Psoas muscle (tissue), 8 donors: ENCODE measurements around the gene DLG5. TPM values are rescaled to one million over a fixed set of nuclear protein-coding genes. Genes with fewer than 3 reads are reported as not detected.
"Not testable (repeated sequence)": the region's sequence is repeated elsewhere in the genome, so short reads cannot be mapped to it uniquely, and the experiment has no call there.

ENCODE experiments used
- ATAC-seq, 4 donors: fragments of 200-7000 bp; cut with Tn5 transposase; one replicate each; pipeline ENCODE4 v1.9.1; 2020; ENCODE audit warnings: moderate library complexity in 3 of 4, mild to moderate bottlenecking in 2 of 4
- DNase-seq, 2 donors: peaks; one replicate each; pipeline ENCODE4 v3.0.0-alpha.2; 2020
- H3K27ac ChIP-seq: fragments of 200-600 bp; one replicate; pipeline ENCODE4 v1.8.0; 2022
- H3K27me3 ChIP-seq, 3 donors: fragments of 200-600 bp in 1 of 3; one replicate each; pipeline versions ENCODE4 v1.6.1 to v1.8.0; 2013 to 2022; ENCODE audit warnings: low read length in 2 of 3, mild to moderate bottlenecking in 2 of 3, moderate library complexity in 1 of 3; ENCODE audit not compliant: insufficient read depth in 3 of 3
- H3K36me3 ChIP-seq, 2 donors: fragments of 200-600 bp in 1 of 2; one replicate each; pipeline versions ENCODE4 v1.6.1 to v1.8.0; 2013 to 2022; ENCODE audit warnings: low read depth in 1 of 2, mild to moderate bottlenecking in 1 of 2, moderate library complexity in 1 of 2; ENCODE audit not compliant: insufficient read depth in 1 of 2
- H3K4me1 ChIP-seq: fragments of 200-600 bp; one replicate; pipeline ENCODE4 v1.8.0; 2022
- H3K4me3 ChIP-seq: fragments of 200-600 bp; one replicate; pipeline ENCODE4 v1.8.0; 2022; ENCODE audit warnings: mild to moderate bottlenecking
- H3K9me3 ChIP-seq: fragments of 200-600 bp; one replicate; pipeline ENCODE4 v1.8.0; 2022
- CTCF ChIP-seq: fragments of 200-600 bp; IDR thresholded peaks from one replicate; pipeline ENCODE4 v1.8.0; 2022; ENCODE audit warnings: antibody characterized with exemption
- WGBS, 3 donors: extraction: QIAGEN DNeasy Blood & Tissue Kit; methylation state at CpG; one replicate each; pipeline versions ENCODE4 v1.1.6 to v1.1.7; 2013; 5-methylcytosine and 5-hydroxymethylcytosine counted together
- intact Hi-C, 2 donors: fragments of 100-400 bp; cut with DNase I; formaldehyde crosslinking; loops; one replicate each; pipeline versions ENCODE4 v1.11.0 to v1.14.2; 2022
- polyA plus RNA-seq, 3 donors: library from polyadenylated mRNA; stranded (reverse); fragments of 200-250 nt; gene quantifications; one replicate each; pipeline ENCODE4 v1.2.3, GENCODE V29; 2013
- total RNA-seq, 4 donors: library from RNA; stranded (reverse); fragmentation: NEBNext Ultra II Directional in 2 of 4; extraction: Animal tissue kit (Norgen Biotek cat#: 25700) in 2 of 4; gene quantifications; one replicate each; pipeline versions ENCODE4 v1.2.1 to v1.2.4, GENCODE V29; 2021 to 2023
- donor health status: healthy with polysubstance abuse.
- donor health status: DM: no; HTN: no; CAD: no; lungs with moderate emphysema.
- donor health status: Bipolar disorder and iron deficiency.
- donor health status: healthy.
- donor health status: DM: yes; HTN: yes; CAD: no.
- donor health status: DM: no; HTN: no; CAD: no.
- donor health status: DM: no; HTN: no; CAD: no.
- donor health status: DM: yes; HTN: yes; CAD: no.

The DLG5 gene
- total and polyA plus RNA-seq, 7 donors = 10.2 to 62.9 (median 36.9) TPM

GRCh38 chr10:77770081-77770867 is 156.3 kb downstream of the DLG5 start:
- ATAC-seq = no peak
- TF ChIP-seq CTCF = no peak
- no peaks in the 10 kb centered on the region for H3K36me3 ChIP-seq
- WGBS, 3 donors = 77 to 82% (median 80%) methylated on average over 18 of the region's 18 CpGs
- H3K27me3 ChIP-seq = no peaks in the 10 kb centered on the region
- H3K9me3 ChIP-seq = no peaks in the 10 kb centered on the region
- no peak overlapping the region for H3K27ac ChIP-seq
- no peaks in the 10 kb centered on the region for H3K4me1 ChIP-seq
- no peak for DNase-seq
- intact Hi-C loops = no loop called here
- H3K4me3 ChIP-seq = no peak overlapping the region

GRCh38 chr10:77768039-77768438 is 158.5 kb downstream of the DLG5 start:
- no peak for ATAC-seq

GRCh38 chr10:77763453-77764430 is 162.8 kb downstream of the DLG5 start:
- no peaks in the 10 kb centered on the region for H3K27me3 ChIP-seq
- 66 to 71% (median 68%) methylated on average over 9 of the region's 9 CpGs for WGBS, 3 donors
- no peaks in the 10 kb centered on the region for H3K9me3 ChIP-seq
- H3K36me3 ChIP-seq = no peaks in the 10 kb centered on the region
- H3K4me3 ChIP-seq = no peak overlapping the region
- ATAC-seq = peak; percentile 61 to 76 (median 67)
- intact Hi-C loops = no loop called here
- DNase-seq = no peak
- peaks cover 8% of the 10 kb centered on the region for H3K4me1 ChIP-seq
- no peak for TF ChIP-seq CTCF
- H3K27ac ChIP-seq = no peak overlapping the region

More at GRCh38 chr10:77768039-77768438, 158.5 kb downstream of the DLG5 start:
- Histone ChIP-seq H3K4me3 (no peak overlapping the region), H3K4me1 (peaks cover 8% of the 10 kb centered on the region), H3K27ac (no peak overlapping the region), H3K27me3 (no peaks in the 10 kb centered on the region), H3K9me3 (no peaks in the 10 kb centered on the region), H3K36me3 (no peaks in the 10 kb centered on the region)
- WGBS, 3 donors = 96 to 100% (median 97%) methylated on average over 1 of the region's 1 CpG
- no peak for DNase-seq
- intact Hi-C loops = no loop called here
- TF ChIP-seq CTCF = no peak

- 76 to 97% (median 94%) methylated on average over 2 of the region's 2 CpGs for WGBS, 3 donors
Observed at GRCh38 chr10:77758406-77758805, 168.1 kb downstream of the DLG5 start.

More at GRCh38 chr10:77758406-77758805, 168.1 kb downstream of the DLG5 start:
- H3K4me3 ChIP-seq, DNase-seq, intact Hi-C loops, H3K27ac ChIP-seq, H3K27me3 ChIP-seq, H3K36me3 ChIP-seq, H3K9me3 ChIP-seq, ATAC-seq, H3K4me1 ChIP-seq: not testable (repeated sequence)
